ENCODE data around the gene FASTKD3. TPM values are rescaled to one million over a fixed set of nuclear protein-coding genes. Genes with fewer than 3 reads are reported as not detected.

Gene FASTKD3
- total and polyA plus RNA-seq, 2 donors (not counting 3 experiments of a cell fraction or from before 2014, with no cell fraction given) = 5.5 to 9.6 TPM

GRCh38 chr5:7904170-7904569 is 35.3 kb upstream of the FASTKD3 start:
- Histone ChIP-seq H3K9ac (replicated peaks; ENCODE audit: extremely low read depth, insufficient read depth, low read length) (no peak overlapping the region), H3K27me3 (ENCODE audit: control insufficient read depth in 2 of 2, insufficient read depth in 2 of 2, low read length in 2 of 2) (no peaks in the 10 kb centered on the region), H3K4me2 (ENCODE audit: insufficient read depth, low read length) (no peak overlapping the region), H3K9me3 (replicated peaks; ENCODE audit: control insufficient read depth, insufficient read depth, low read length) (no peaks in the 10 kb centered on the region), H3K9me1 (replicated peaks; ENCODE audit: control insufficient read depth, extremely low read depth, insufficient read depth, low read length) (no peaks in the 10 kb centered on the region), H3K27ac (ENCODE audit: insufficient read depth, low read depth, low read length) (no peak overlapping the region), H3K4me1 (ENCODE audit: control insufficient read depth, extremely low read depth, insufficient read depth, low read length) (peaks cover 8% of the 10 kb centered on the region), H4K20me1 (replicated peaks; ENCODE audit: control insufficient read depth, extremely low read depth, insufficient read depth, low read length) (no peaks in the 10 kb centered on the region), H3K36me3 (ENCODE audit: control insufficient read depth in 2 of 2, extremely low read depth in 1 of 2, insufficient read depth in 2 of 2, low read length in 2 of 2) (peaks cover 0 to 7% of the 10 kb centered on the region in 2 experiments), H3K4me3 (replicated peaks in 1 of 3; ENCODE audit: insufficient read depth in 1 of 3, low read depth in 1 of 3, low read length in 3 of 3) (no peak overlapping the region), H2AFZ (ENCODE audit: low read depth, low read length) (no peak overlapping the region), H3K79me2 (ENCODE audit: control insufficient read depth, insufficient read depth, low read length) (no peaks in the 10 kb centered on the region)
- BruUV-seq (replicated peaks) = no TSS peak
- intact Hi-C loops (cut with micrococcal nuclease) = no loop called here
- ChIA-PET POLR2A (no interaction called here), CTCF (interaction anchor here (1.1 to 1.5 kb wide), 2 partner anchors 17 to 47 kb away, joined by 3 to 6 read pairs; no protein-coding TSS in a partner anchor)
- DNase-seq (ENCODE audit: low read depth, low spot score) = peak; percentile 41
- no peak for FAIRE-seq
- dilution Hi-C loops (cut with MboI; ENCODE audit: extremely low pct_ligation_motif_present, low sequenced_read_pairs) = no loop called here
- TF ChIP-seq POLR2A (IDR thresholded peaks at IDR 0.05; ENCODE audit: low read depth, low read length) (no peak), JUN (IDR thresholded peaks at IDR 0.05; ENCODE audit: borderline replicate concordance, insufficient read depth, insufficient read length, low read depth) (peak; percentile 51), FOS (IDR thresholded peaks at IDR 0.05; ENCODE audit: borderline replicate concordance, insufficient read depth, low read length) (peak; percentile 71)

- Histone ChIP-seq H2AFZ (ENCODE audit: low read depth, low read length) (no peak overlapping the region), H3K4me3 (replicated peaks in 1 of 3; ENCODE audit: insufficient read depth in 1 of 3, low read depth in 1 of 3, low read length in 3 of 3) (no peak overlapping the region), H3K9me1 (replicated peaks; ENCODE audit: control insufficient read depth, extremely low read depth, insufficient read depth, low read length) (no peaks in the 10 kb centered on the region), H3K4me1 (ENCODE audit: control insufficient read depth, extremely low read depth, insufficient read depth, low read length) (peaks cover 8% of the 10 kb centered on the region), H3K27me3 (ENCODE audit: control insufficient read depth in 2 of 2, insufficient read depth in 2 of 2, low read length in 2 of 2) (no peaks in the 10 kb centered on the region), H3K9me3 (replicated peaks; ENCODE audit: control insufficient read depth, insufficient read depth, low read length) (no peaks in the 10 kb centered on the region), H3K36me3 (ENCODE audit: control insufficient read depth in 2 of 2, extremely low read depth in 1 of 2, insufficient read depth in 2 of 2, low read length in 2 of 2) (peaks cover 5 to 15% of the 10 kb centered on the region in 2 experiments), H3K79me2 (ENCODE audit: control insufficient read depth, insufficient read depth, low read length) (no peaks in the 10 kb centered on the region), H3K9ac (replicated peaks; ENCODE audit: extremely low read depth, insufficient read depth, low read length) (no peak overlapping the region), H3K4me2 (ENCODE audit: insufficient read depth, low read length) (no peak overlapping the region), H4K20me1 (replicated peaks; ENCODE audit: control insufficient read depth, extremely low read depth, insufficient read depth, low read length) (no peaks in the 10 kb centered on the region), H3K27ac (ENCODE audit: insufficient read depth, low read depth, low read length) (no peak overlapping the region)
- intact Hi-C loops (cut with micrococcal nuclease) = no loop called here
- POLR2A ChIA-PET = no interaction called here
- CTCF ChIA-PET = no interaction called here
- FAIRE-seq (no peak), DNase-seq (ENCODE audit: low read depth, low spot score) (no peak)
- no TSS peak for BruUV-seq (replicated peaks)
- TF ChIP-seq MYC (IDR thresholded peaks at IDR 0.05; ENCODE audit: low read depth, low read length) = no peak
- no peak for TF ChIP-seq GATA2 (IDR thresholded peaks at IDR 0.05; ENCODE audit: insufficient read depth, insufficient read length, low read depth, low read length)
- no peak for TF ChIP-seq MAX (IDR thresholded peaks at IDR 0.05; ENCODE audit: insufficient read depth, insufficient read length)
- no peak for TF ChIP-seq POLR2A (IDR thresholded peaks at IDR 0.05; ENCODE audit: low read depth, low read length)
- no peak for TF ChIP-seq EZH2 (IDR thresholded peaks at IDR 0.05; ENCODE audit: borderline replicate concordance, low read depth, low read length, severe bottlenecking)
- TF ChIP-seq CTCF (IDR thresholded peaks at IDR 0.05; ENCODE audit: extremely low read depth in 1 of 2, insufficient read depth in 1 of 2, low read depth in 1 of 2, low read length in 2 of 2) = no peak
- TF ChIP-seq FOS (IDR thresholded peaks at IDR 0.05; ENCODE audit: borderline replicate concordance, insufficient read depth, low read length) = no peak
- TF ChIP-seq POLR2AphosphoS5 (IDR thresholded peaks at IDR 0.05; ENCODE audit: insufficient read depth, low read depth, low read length) = no peak
- no peak for TF ChIP-seq JUN (IDR thresholded peaks at IDR 0.05; ENCODE audit: borderline replicate concordance, insufficient read depth, insufficient read length, low read depth)
- dilution Hi-C loops (cut with MboI; ENCODE audit: extremely low pct_ligation_motif_present, low sequenced_read_pairs) = no loop called here
Measured at GRCh38 chr5:7902666-7903625, 34.1 kb upstream of the FASTKD3 start.
